Measurements from ENCODE around the gene PCIF1. TPM values are rescaled to one million over a fixed set of nuclear protein-coding genes. Genes with fewer than 3 reads are reported as not detected.

PCIF1 gene
- total RNA-seq, 1 experiment from 2014 or later: 18.4 TPM

DNA sequence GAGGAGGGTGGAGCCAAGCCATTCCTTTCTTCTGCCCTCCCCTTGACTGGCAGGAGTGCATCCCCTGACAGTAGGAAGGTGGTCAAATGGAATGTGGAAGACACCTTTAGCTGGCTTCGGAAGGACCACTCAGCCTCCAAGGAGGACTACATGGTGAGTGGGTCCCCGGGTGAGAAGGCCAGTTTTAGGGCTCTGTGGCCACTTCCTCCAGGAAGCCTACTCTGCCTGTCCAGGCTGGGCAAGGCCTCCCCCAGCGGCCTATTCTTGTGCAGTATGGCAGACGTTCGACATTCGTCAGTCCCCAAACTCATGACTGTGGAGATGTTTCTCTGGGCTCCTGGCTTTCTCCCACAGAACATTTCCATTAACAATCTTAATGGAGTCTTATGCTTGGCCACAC lies 9.1 kb downstream of the PCIF1 start:
- no peaks in the 10 kb centered on the region for H3K79me2 ChIP-seq (ENCODE audit: low read length)
- no peak overlapping the region for H3K9ac ChIP-seq (ENCODE audit: low read length)
- CTCF ChIA-PET: no interaction called here
- POLR2A ChIA-PET (ENCODE audit: unreplicated experiment): no interaction called here
- no peak for ATAC-seq
- peaks cover 54% of the 10 kb centered on the region for H3K36me3 ChIP-seq (ENCODE audit: low read depth, low read length)
- TF ChIP-seq EZH2 (IDR thresholded peaks at IDR 0.05; ENCODE audit: low read length, unreplicated experiment) (no peak), CTCF (conservative IDR thresholded peaks at IDR 0.05; ENCODE audit: low read depth, low read length) (no peak)
- H3K27me3 ChIP-seq (ENCODE audit: low read length): no peaks in the 10 kb centered on the region
- H3F3A ChIP-seq (ENCODE audit: low read length, unreplicated experiment): no peaks in the 10 kb centered on the region
- H3K4me1 ChIP-seq (ENCODE audit: insufficient read depth, low read length): no peaks in the 10 kb centered on the region
- 0 out of 2 replicates have a peak overlapping the region, but pooled peaks have one; percentile 14 for H3K27ac ChIP-seq (ENCODE audit: low read length)
- no peak overlapping the region for H3K4me3 ChIP-seq (ENCODE audit: low read length)
- H2AFZ ChIP-seq (ENCODE audit: low read length): no peak overlapping the region
- H3K9me3 ChIP-seq (ENCODE audit: low read length): no peaks in the 10 kb centered on the region
- H3K9me2 ChIP-seq (replicated peaks; ENCODE audit: low read length): no peaks in the 10 kb centered on the region
- H4K20me1 ChIP-seq (ENCODE audit: low read length): no peaks in the 10 kb centered on the region
- H3K4me2 ChIP-seq (ENCODE audit: low read length): no peak overlapping the region
- intact Hi-C loops (cut with micrococcal nuclease): no loop called here
- no TSS peak for BruUV-seq (replicated peaks)
- no peak for DNase-seq

GRCh38 chr20:45944151-45944964 lies 9.9 kb downstream of the PCIF1 start:
- POLR2A ChIA-PET (ENCODE audit: unreplicated experiment): interaction anchor here (0.6 kb wide), 2 partner anchors 11 to 111 kb away, joined by 3 read pairs; partner anchors contain the start of gene SNX21
- DNase-seq: peak; percentile 46

More at GRCh38 chr20:45944151-45944964, 9.9 kb downstream of the PCIF1 start:
- no peak overlapping the region for H2AFZ ChIP-seq (ENCODE audit: low read length)
- CTCF ChIA-PET: interaction anchor here (1.5 kb wide), 1 partner anchor 11 kb away, joined by 3 read pairs; no protein-coding TSS in a partner anchor
- no peak for TF ChIP-seq CTCF (conservative IDR thresholded peaks at IDR 0.05; ENCODE audit: low read depth, low read length)
- no peak for TF ChIP-seq EZH2phosphoT487 (IDR thresholded peaks at IDR 0.05; ENCODE audit: borderline replicate concordance, low read length)
- no peak for TF ChIP-seq EZH2 (IDR thresholded peaks at IDR 0.05; ENCODE audit: low read length, unreplicated experiment)
- no peaks in the 10 kb centered on the region for H4K20me1 ChIP-seq (ENCODE audit: low read length)
- H3K9ac ChIP-seq (ENCODE audit: low read length): no peak overlapping the region
- no peak overlapping the region for H3K4me3 ChIP-seq (ENCODE audit: low read length)
- intact Hi-C loops (cut with micrococcal nuclease): no loop called here
- H3K27me3 ChIP-seq (ENCODE audit: low read length): no peaks in the 10 kb centered on the region
- no TSS peak for BruUV-seq (replicated peaks)
- H3K27ac ChIP-seq (ENCODE audit: low read length): 0 out of 2 replicates have a peak overlapping the region, but pooled peaks have one; percentile 14
- no peak overlapping the region for H3K4me2 ChIP-seq (ENCODE audit: low read length)
- H3K79me2 ChIP-seq (ENCODE audit: low read length): no peaks in the 10 kb centered on the region
- H3F3A ChIP-seq (ENCODE audit: low read length, unreplicated experiment): no peaks in the 10 kb centered on the region
- peaks cover 54% of the 10 kb centered on the region for H3K36me3 ChIP-seq (ENCODE audit: low read depth, low read length)
- no peaks in the 10 kb centered on the region for H3K9me3 ChIP-seq (ENCODE audit: low read length)
- ATAC-seq: peak; percentile 11; the same call in 1 of the 2 replicates
- no peaks in the 10 kb centered on the region for H3K4me1 ChIP-seq (ENCODE audit: insufficient read depth, low read length)
- no peaks in the 10 kb centered on the region for H3K9me2 ChIP-seq (replicated peaks; ENCODE audit: low read length)

Measured in PC-3 (cell line).